ENCODE data around the gene AKAP5. TPM values are rescaled to one million over a fixed set of nuclear protein-coding genes. Genes with fewer than 3 reads are reported as not detected.
A peak's percentile ranks its signal among the peaks of the same experiment; 100 is the strongest.

Gene AKAP5
- total RNA-seq, 6 experiments from 2014 or later = 0.94 to 1.3 (median 1.2) TPM

GRCh38 chr14:64501411-64502171 lies 36.3 kb downstream of the AKAP5 start:
- Mint-ChIP-seq H3K4me3 (peak overlapping the region; percentile 95), H3K27me3 (ENCODE audit: insufficient read depth) (0 out of 2 replicates have a peak, but pooled peaks cover 3% of the 10 kb centered on the region), H3K27ac (peak overlapping the region; percentile 97), H3K9me3 (no peaks in the 10 kb centered on the region), H3K4me1 (ENCODE audit: low read depth) (peaks cover 45% of the 10 kb centered on the region), H3K36me3 (ENCODE audit: low read depth) (peaks cover 10% of the 10 kb centered on the region)
- DNase-seq = peak; percentile 86
- TF ChIP-seq, protein P1, sequence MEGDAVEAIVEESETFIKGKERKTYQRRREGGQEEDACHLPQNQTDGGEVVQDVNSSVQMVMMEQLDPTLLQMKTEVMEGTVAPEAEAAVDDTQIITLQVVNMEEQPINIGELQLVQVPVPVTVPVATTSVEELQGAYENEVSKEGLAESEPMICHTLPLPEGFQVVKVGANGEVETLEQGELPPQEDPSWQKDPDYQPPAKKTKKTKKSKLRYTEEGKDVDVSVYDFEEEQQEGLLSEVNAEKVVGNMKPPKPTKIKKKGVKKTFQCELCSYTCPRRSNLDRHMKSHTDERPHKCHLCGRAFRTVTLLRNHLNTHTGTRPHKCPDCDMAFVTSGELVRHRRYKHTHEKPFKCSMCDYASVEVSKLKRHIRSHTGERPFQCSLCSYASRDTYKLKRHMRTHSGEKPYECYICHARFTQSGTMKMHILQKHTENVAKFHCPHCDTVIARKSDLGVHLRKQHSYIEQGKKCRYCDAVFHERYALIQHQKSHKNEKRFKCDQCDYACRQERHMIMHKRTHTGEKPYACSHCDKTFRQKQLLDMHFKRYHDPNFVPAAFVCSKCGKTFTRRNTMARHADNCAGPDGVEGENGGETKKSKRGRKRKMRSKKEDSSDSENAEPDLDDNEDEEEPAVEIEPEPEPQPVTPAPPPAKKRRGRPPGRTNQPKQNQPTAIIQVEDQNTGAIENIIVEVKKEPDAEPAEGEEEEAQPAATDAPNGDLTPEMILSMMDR (IDR thresholded peaks at IDR 0.05) = peak; percentile 27; the same call in 1 of the 2 replicates

DNA sequence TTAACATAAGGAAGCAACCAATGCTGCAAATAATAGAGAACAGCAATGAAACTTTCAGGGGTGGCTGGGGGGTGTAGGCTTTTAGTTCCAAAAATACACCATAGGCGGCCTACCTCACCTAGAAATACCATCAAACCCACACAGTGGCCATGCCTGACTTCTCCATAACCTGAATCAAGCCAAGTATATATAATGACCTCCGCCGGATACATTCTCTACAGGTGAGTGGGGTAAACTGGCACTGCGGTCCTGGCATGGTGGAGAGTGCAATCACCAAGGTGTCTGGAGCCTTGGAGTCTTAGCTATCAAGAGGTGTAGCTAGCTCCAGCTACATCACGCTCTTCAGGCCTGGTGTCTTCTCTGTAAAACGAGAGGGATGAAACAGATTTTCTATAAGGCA lies 37.2 kb downstream of the AKAP5 start:
- TF ChIP-seq, protein P1 (IDR thresholded peaks at IDR 0.05) = no peak
- peak overlapping the region; percentile 95 for H3K4me3 Mint-ChIP-seq
- H3K27me3 Mint-ChIP-seq (ENCODE audit: insufficient read depth) = 0 out of 2 replicates have a peak, but pooled peaks cover 3% of the 10 kb centered on the region
- peak overlapping the region; percentile 97 for H3K27ac Mint-ChIP-seq
- H3K9me3 Mint-ChIP-seq = no peaks in the 10 kb centered on the region
- H3K4me1 Mint-ChIP-seq (ENCODE audit: low read depth) = peaks cover 54% of the 10 kb centered on the region
- DNase-seq = no peak
- H3K36me3 Mint-ChIP-seq (ENCODE audit: low read depth) = peaks cover 10% of the 10 kb centered on the region

DNA sequence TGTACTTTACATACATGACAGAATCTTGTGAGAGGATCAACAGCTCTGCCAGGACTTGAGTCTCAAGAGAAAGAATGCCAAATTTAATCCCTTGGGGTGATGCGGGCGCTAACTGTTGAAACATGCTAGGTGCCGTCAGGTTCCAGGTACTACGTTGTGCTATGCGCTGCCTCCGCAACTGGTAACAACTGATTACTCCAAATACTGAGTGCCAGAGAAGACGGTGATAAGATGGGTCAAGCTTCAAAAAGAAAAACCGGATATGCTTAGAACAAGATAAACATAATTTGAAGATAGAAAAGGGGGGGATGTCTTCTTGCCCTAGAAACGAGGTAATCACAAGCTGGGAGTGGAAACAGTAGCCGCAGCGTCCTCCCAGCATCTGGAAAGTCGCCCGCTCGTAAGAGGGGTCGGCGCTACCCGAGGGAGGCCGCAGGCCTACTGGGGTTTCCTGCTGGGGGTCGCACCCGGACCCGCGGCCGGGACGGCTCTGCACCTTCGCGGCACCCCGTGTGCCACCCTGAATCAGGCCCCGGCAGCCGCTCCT lies 37.7 kb downstream of the AKAP5 start:
- H3K9me3 Mint-ChIP-seq = no peaks in the 10 kb centered on the region
- TF ChIP-seq, protein P1 (IDR thresholded peaks at IDR 0.05) = no peak
- H3K4me1 Mint-ChIP-seq (ENCODE audit: low read depth) = peaks cover 59% of the 10 kb centered on the region
- DNase-seq = no peak
- peak overlapping the region; percentile 95 for H3K4me3 Mint-ChIP-seq
- 0 out of 2 replicates have a peak, but pooled peaks cover 3% of the 10 kb centered on the region for H3K27me3 Mint-ChIP-seq (ENCODE audit: insufficient read depth)
- H3K27ac Mint-ChIP-seq = peak overlapping the region; percentile 97
- H3K36me3 Mint-ChIP-seq (ENCODE audit: low read depth) = peaks cover 10% of the 10 kb centered on the region

- DNase-seq = peak; percentile 89
- peaks cover 10% of the 10 kb centered on the region for H3K36me3 Mint-ChIP-seq (ENCODE audit: low read depth)
- TF ChIP-seq, protein P1 (IDR thresholded peaks at IDR 0.05) = peak; percentile 6; the same call in 1 of the 2 replicates
- no peaks in the 10 kb centered on the region for H3K9me3 Mint-ChIP-seq
- H3K27me3 Mint-ChIP-seq (ENCODE audit: insufficient read depth) = 0 out of 2 replicates have a peak, but pooled peaks cover 3% of the 10 kb centered on the region
- peak within 1 kb of the TSS; percentile 95 for H3K4me3 Mint-ChIP-seq
- H3K4me1 Mint-ChIP-seq (ENCODE audit: low read depth) = peaks cover 66% of the 10 kb centered on the region
- H3K27ac Mint-ChIP-seq = peak within 1 kb of the TSS; percentile 99
Observed at GRCh38 chr14:64503434-64504309, 38.4 kb downstream of the AKAP5 start, which contains the start of gene ZBTB25. Gene ZBTB25, minus strand, starts transcription at chr14:64503838. Its CDS starts 13,305 bp downstream, at chr14:64490533.

- Mint-ChIP-seq H3K4me1 (ENCODE audit: low read depth) (peaks cover 73% of the 10 kb centered on the region), H3K4me3 (peak within 1 kb of the TSS; percentile 95), H3K9me3 (no peaks in the 10 kb centered on the region), H3K36me3 (ENCODE audit: low read depth) (peaks cover 10% of the 10 kb centered on the region), H3K27ac (peak within 1 kb of the TSS; percentile 99), H3K27me3 (ENCODE audit: insufficient read depth) (0 out of 2 replicates have a peak, but pooled peaks cover 3% of the 10 kb centered on the region)
- TF ChIP-seq, protein P1 (IDR thresholded peaks at IDR 0.05) = no peak
- DNase-seq = peak; percentile 84
Observed at GRCh38 chr14:64504310-64504896, 39.1 kb downstream of the AKAP5 start, which contains the start of gene ZBTB1. Gene ZBTB1, plus strand, starts transcription at chr14:64504770. Its CDS starts 16,735 bp downstream, at chr14:64521505.

Data from HFFc6 (cell line).